ENCODE measurements around the gene PRDX2.

Gene PRDX2

DNA sequence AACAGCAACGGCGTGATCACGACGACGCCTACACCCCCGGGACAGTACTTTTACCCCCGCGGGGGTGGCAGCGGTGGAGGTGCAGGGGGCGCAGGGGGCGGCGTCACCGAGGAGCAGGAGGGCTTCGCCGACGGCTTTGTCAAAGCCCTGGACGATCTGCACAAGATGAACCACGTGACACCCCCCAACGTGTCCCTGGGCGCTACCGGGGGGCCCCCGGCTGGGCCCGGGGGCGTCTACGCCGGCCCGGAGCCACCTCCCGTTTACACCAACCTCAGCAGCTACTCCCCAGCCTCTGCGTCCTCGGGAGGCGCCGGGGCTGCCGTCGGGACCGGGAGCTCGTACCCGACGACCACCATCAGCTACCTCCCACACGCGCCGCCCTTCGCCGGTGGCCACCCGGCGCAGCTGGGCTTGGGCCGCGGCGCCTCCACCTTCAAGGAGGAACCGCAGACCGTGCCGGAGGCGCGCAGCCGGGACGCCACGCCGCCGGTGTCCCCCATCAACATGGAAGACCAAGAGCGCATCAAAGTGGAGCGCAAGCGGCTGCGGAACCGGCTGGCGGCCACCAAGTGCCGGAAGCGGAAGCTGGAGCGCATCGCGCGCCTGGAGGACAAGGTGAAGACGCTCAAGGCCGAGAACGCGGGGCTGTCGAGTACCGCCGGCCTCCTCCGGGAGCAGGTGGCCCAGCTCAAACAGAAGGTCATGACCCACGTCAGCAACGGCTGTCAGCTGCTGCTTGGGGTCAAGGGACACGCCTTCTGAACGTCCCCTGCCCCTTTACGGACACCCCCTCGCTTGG lies 9.3 kb downstream of the PRDX2 start:
- DNase-seq = peak; percentile 67 to 69

DNA sequence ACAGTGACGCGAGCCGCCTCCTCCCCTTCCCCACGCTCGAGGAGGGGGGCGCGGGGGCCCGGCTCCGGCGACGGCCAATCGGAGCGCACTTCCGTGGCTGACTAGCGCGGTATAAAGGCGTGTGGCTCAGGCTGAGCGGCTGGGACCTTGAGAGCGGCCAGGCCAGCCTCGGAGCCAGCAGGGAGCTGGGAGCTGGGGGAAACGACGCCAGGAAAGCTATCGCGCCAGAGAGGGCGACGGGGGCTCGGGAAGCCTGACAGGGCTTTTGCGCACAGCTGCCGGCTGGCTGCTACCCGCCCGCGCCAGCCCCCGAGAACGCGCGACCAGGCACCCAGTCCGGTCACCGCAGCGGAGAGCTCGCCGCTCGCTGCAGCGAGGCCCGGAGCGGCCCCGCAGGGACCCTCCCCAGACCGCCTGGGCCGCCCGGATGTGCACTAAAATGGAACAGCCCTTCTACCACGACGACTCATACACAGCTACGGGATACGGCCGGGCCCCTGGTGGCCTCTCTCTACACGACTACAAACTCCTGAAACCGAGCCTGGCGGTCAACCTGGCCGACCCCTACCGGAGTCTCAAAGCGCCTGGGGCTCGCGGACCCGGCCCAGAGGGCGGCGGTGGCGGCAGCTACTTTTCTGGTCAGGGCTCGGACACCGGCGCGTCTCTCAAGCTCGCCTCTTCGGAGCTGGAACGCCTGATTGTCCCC lies 10.1 kb downstream of the PRDX2 start, which contains the start of gene JUNB:
Gene JUNB, plus strand, starts transcription at position 142 of the 706 bp plus-strand sequence. Its CDS starts 286 bp downstream, at position 428.
- DNase-seq = peak; percentile 99

DNA sequence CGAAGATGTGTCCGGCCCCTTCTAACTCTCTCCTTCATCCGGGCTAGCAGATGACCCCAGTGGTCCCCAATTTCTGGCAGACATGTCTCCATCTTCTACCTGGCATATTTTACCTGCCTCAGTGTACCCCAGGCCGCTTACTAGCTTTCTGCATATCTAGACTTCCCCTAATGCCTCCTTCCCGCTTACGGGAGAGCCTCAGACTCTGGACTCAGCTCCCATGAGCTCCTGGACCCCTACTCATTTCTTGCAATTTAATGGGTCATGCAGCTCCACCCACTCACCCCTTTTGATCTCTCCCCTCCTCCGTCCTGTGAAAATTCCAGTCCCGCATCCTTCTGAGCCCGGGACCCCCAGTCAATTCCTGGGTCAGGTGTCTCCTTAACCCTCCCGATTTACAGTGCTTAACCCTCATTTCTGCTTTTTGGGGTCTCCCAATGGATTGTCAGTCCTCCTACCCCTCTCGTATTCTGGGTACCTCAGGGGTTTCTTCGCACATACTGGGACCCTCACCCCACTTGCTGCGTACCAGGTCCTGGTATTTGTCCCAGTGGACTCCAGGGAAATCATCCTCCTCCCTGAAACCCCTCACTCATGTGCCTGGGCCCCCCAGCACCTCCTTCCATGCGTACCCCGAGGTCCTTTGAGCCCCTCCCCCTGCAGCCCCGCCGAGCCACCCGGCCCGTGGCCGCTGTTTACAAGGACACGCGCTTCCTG lies 10.8 kb downstream of the PRDX2 start:
- DNase-seq = no peak

DNA sequence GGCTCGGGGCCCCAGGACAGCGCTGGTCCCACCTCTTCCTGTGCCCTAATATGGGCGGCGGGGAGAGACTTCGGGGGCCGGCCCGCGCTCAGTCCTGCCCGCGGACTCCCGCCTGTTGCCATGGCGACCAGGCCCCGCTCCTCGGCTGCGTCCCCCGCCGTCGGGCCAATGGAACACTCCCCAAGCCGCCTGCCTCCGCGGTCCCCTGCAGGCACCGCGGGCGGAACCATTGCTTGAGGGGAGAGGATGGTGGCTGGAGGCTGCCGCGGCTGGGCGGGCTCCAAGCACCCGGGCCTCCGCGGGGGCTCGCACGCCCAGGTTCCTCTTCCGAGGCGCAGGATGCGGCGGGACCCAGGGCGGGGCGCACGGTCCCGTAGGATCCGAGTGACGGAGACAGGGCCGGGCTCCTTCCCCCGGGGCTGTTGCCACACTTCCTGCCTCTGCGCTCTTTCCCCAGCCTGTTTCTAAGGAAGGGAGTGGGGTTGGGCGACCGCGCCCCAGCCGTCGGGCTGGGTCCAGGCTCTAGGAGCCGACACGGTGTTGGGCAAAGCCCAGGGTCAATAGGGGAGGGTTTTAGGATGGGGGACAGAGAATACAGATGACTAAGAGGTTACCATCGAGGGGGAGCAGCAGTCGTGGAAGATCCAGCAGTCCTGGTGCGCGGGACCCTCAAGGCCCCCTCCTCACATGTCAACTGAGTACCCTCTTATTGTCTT lies 11.5 kb downstream of the PRDX2 start:
- DNase-seq = peak; percentile 97 to 98

DNA sequence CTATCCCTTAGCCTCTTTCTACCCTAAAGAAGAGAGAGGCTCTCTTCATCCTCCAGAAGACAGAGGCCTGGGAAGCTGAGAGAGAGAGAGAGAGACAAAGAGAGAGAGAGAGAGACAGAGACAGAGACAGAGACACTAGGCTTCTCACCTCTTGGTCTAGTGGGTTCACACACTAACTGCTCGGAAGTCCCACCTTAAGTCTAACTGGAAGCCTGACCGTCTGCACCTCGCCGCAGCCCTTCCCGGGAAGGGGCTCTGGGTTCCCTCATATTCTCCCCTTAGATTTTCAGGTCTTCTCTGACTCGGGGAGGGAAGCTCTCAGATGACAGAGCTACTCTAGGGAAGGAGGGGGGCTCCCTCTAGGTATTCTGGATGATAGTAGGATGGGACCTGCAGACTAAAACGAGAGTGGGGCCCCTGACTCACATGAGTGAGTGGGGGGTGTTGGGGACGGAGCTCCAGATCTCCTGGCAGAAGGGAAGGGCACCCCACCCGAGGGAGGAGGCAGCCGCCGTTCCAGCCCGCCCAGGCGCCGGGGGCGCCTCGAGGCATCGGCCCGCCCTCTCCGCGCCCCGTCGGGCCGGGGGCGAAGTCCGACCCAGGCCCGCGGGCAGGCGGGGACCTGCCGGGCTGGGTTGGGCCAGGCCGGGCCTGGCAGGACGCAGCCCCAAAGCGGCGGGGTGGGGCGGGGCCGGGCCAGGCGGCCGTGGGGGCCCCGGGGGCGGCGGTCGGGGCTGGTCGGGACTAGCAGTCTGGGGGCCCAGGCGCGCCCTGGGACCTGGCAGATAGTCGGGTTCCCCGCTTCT lies 12.3 kb downstream of the PRDX2 start:
- no peak for DNase-seq

DNA sequence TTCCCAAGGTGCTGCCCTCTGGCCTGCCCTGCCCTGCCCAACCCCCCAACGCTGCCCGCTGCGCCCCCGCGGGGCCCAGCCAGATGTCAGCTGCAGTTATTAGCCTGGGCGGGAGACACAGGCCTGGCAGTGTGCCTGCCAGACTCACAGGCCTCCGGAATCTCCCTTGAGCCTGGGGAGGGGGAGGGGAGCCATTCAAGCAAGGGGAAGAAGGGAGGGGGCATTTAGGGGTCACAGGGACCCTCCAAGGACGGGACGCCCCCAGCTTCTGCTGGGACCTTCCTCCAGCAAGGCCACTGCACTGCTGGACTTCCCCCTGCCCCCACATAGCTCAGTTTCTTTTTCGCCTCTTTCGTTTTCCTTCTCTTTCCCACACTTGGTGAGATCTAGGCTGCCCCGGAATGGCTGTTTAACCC lies 12.9 kb downstream of the PRDX2 start:
- peak; percentile 81 to 85 for DNase-seq

DNA sequence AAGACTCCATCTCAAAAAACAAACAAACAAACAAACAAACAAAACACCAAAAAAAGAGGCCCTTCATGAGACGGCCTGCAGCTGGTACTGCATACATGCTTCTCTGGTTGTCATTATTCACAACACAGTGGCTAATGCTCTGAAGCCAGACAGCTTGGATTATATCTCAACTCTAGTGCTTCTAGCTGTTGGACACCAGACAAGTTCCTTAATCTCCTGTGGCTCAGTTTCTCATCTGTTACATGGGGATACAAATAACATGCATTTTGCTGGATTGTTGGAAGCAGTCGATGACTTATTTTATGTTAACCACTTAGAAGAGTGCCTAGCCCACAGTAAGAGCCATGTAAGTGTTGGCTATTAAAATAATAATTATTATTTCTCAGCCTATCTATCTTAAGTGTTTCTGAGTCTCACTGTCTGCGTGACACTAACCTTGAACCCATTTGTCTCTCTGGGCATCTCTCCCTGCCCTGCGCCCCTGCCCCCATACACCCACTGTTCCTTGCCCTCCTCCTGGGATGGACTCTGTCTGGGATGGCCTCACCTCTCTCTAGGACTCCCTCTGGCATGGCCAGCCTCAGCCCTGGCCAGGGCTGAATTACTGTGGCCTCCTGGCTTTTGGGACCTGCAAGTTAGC lies 13.4 kb downstream of the PRDX2 start:
- DNase-seq = no peak

DNA sequence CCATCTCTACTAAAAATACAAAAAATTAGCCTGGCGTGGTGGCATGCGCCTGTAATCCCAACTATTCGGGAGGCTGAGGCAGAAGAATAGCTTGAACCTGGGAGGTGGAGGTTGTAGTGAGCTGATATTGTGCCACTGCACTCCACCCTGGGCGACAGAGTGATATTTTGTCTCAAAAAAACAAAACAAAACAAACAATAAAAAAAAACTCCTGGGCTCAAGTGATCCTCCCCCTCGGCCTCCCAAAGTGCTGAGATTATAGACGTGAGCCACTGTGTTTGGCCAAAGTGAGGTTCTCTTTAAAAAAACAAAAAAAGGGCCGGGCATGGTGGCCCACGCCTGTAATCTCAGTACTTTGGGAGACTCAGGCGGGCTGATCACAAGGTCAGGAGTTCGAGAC lies 14.1 kb downstream of the PRDX2 start:
- DNase-seq = no peak

DNA sequence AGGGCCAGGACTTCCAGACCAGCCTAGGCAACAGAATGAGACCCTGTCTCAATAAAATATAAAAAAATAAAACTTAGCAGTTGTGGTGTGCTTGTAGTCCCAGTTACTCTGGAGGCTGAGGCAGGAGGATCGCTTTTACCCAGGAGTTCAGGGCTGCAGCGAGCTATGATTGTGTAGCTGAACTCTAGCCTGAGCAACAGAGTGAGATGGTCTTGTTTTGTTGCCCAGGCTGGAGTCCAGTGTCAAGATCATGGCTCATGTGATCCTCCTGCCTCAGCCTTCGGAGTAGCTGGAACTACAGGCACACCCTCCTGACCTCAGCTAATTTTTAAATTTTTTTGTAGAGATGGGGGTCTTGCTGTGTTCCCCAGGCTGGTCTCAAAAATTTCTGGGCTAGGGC lies 14.6 kb downstream of the PRDX2 start:
- DNase-seq = no peak

DNA sequence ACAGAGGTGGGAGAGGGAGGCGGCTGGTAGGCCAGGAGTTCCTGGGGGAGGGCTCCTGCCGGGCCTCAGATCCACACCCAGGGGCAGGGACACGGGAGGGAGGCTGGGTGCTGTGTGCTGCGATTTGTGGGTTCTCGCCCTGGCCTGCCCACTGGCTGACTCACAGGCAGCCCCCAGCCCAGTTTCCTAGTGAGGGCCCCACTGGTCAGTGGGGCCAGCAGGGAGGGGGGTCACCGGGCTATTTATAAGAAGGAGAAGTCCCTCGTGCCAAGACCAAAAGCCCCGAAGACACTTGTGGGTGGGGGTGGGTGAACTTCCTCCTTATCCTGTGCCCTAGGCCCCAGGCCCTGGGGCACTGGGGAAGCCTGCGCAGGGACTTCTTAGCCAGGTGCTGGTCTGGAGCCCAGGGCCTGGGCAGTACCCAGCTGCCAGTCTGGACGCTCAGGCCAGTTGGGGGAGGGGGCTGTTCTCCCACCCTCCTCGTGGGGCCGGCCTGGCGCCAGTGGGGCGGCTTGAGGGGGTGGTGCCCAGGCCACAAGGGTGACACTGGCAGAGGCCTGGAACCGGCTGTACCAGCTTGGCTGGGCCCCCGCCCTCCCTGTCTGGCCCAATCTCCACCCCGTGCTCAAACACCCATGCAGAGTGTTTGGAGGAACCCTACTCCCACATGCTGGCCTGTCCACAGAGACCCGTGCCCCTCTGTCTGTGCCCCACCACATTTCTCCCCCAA lies 15.3 kb downstream of the PRDX2 start:
- peak; percentile 46 to 88 for DNase-seq

DNA sequence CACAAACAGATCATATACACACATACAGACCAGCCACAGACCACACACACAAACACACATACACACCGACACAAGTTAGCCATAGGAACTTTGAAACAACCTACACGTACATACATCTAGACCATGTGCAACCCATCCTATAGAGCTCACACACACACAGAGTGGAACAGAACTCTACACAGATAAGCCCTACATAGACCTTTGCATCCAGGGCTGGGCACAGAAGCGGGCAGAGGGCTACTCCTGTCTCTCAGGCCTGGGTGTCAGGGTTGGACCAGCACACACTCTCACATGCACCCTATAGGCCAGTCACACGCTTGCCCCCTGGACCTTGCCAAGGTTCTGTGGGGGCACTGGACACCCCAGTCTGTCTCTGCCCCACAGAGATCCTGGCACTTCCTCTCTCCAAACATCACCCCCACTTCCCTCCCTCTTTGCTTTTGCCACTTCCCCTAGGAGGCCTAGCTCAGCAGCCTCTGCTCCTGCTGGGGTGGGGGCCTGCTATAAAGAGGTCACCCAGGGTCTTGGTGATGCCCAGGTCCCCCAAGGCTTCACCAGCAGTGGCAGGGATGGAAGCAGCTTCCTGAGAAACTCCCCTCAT lies 16.1 kb downstream of the PRDX2 start:
- peak; percentile 34 to 54 for DNase-seq

DNA sequence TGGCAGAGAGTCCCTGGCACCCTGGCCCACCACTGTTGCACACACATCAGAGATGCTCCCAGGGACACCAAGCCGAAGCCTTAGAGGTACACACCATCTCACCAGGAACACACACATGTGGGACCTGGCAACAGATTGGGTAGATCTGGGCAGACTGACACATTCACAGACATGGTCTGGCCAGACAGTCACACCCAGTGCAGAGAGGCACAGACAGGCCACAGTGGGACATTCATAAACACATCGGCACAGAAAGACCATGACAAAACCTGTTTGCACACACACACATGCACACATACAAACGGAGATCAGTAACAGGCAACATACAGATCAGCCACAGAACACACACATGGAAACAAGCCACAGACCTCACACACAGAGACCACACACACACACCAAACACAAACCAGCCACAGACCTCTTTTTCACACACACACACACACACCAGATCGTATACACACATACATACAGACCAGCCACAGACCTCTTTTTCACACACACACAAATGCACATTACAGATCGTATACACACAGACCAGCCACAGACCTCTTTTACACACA lies 16.6 kb downstream of the PRDX2 start:
- DNase-seq = peak; percentile 74 to 81

DNA sequence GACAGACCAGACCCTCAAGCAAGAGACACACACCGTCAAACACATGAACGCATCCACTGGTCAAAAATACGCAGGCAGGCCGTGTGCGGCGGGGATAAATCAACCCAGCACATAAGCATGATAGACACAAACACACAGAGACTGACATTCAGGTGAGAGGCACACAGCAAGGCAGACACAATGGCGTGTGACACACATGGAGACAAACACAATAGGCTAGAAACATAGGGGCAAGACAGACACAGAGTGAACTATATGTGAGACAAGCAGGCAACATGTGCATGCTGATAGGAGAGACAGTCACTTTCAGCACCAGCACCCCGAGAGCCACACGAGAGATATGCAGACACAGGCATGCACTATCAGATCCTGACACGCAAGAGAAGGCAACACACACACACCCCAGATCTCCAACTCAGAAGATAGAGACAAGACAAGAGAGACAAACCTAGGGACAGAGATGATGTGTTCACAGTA lies 17.2 kb downstream of the PRDX2 start:
- DNase-seq = peak; percentile 41 to 49

DNA sequence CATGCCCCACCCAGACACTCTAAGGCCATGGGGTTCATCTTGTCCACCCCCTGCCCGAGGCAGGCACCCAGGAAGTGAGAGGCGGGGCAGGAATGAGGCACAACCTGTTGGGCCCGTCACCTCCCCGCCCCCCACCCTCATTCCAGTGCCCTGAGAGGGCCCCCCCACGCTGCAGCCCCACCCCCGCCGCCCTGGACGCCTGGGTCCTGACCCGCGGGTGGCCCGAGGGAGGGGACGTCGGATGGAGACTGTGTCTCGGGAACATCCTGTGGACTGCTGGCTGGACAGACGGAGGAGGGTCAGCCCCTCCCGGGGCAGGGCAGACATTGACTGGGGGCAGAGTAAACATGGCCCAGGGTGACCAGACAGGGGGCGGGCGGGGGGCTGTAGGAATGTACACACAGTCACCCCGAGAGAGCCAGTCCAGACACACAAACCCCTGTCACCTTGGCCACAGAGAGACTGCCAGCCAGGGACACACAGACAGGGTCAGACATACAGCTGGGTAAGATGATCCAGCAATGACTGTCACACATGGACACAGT lies 17.7 kb downstream of the PRDX2 start:
- DNase-seq = peak; percentile 47 to 52

DNA sequence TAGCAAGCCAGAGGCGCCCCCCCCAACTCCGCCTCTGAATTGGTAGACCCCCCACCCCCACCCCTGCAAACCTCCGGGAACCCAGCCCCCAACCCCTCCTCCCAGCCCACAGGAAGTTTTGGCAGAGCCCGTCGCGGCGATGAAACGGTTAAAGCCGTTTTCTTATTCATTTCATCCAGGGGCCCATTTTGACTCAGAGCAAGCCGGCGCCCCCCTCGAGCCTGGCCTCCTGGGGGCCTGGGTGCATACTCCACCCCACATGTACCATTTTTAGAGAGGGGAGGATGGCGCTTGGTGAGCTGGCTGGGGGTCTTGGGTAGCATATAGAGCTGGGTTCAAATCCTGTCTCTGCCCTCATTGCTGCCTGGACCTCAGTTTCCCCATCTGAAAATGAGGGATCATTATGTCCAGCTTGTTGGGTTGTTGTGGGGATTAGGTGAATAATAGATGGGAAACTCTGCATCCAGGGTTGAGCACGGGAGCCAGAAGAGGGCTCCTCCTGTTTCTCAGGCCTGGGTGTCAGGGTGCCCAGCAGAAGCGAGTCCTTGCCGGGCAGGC lies 18.2 kb downstream of the PRDX2 start:
- DNase-seq = peak in 1 of 2 donors; percentile 35

DNA sequence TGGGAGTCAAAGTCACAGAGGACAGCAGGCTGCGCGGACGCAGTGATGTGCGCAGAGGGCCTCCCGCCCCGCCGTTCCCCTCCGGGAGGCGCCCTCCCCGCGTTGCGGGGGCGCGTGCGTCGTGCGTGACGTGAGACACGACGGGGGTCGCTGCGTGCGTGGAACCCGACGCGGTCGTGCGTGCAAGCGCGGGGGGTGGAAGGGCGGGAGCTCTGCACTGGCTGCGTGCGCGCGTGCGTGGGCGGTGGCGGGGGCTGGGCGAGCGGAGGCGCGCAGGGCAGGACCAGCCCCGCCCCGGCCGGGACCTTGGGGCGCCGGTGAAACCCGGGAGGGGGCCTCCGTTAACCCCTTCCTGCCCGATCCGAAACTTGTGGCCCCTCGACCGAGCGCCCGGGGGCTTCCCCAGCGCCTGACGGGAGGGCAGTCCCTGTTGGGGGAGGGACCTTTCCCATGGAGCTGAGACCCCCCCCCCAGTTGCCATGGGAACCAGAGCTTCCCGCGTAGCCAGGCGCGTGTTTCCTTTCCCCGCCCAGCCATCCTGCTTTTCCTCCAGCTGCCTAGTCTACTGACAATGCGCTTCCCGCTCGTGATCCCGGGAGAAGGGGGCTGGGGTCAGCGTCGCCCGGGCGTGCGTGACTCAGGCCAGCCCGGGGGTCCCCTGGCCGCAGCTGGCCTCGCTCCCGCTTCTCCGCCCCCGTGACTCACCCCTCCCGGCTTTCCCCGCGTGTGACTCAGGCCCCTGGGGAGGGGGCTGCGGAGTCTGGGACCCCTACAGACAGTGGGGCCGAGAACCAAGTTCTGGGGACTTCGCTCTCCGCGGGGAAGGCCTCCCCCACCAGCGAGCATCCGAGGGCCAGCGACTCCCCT lies 18.9 kb downstream of the PRDX2 start:
- DNase-seq = peak; percentile 94 to 96

DNA sequence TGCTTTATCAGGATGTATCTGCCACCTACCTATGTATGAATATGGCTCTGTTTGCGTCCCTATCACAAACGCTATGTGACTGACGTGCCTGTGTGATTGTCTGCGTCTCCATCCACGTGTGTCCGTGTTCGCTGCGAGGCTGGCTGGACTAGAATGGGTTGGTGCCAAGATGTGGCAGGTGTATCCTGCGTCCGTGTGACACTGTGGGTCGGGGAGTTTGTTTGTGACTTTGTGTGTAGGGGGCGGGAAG lies 19.5 kb downstream of the PRDX2 start:
- DNase-seq = peak in 1 of 2 donors; percentile 93
